HCT116 (cell line): ENCODE measurements around the gene B3GNT5. TPM values are rescaled to one million over a fixed set of nuclear protein-coding genes. Genes with fewer than 3 reads are reported as not detected.

Source experiments
- ATAC-seq: fragments of 200-7000 bp; cut with Tn5 transposase; 2 replicates; pipeline ENCODE4 v1.9.1; 2020; ENCODE audit warnings: mild to moderate bottlenecking, moderate library complexity
- BruUV-seq: library from RNA; stranded (reverse); fragments of 400-500 nt; replicated peaks from 2 replicates; lab custom pipeline; 2021; lab: Mats Ljungman, UMichigan
- CTCF ChIA-PET: fragments of 300-600 bp; sonication (Branson Sonifier 250); formaldehyde crosslinking; loops from one replicate; lab custom pipeline; 2021; ENCODE audit warnings: antibody characterized with exemption; lab: Charles Lee
- POLR2A ChIA-PET: fragments of 300-600, 350-600 bp; sonication (Branson Sonifier 250); formaldehyde crosslinking; loops from one replicate; lab custom pipeline; 2021; ENCODE audit warnings: antibody characterized with exemption; lab: Charles Lee
- RAD21 ChIA-PET, 2 experiments: fragments of 300-600 bp; sonication (Branson Sonifier 250); formaldehyde crosslinking; loops; one replicate each; lab custom pipeline; 2023; ENCODE audit warnings: low total read pairs in 2 of 2; ENCODE audit not compliant: uncharacterized antibody in 2 of 2, unreplicated experiment in 2 of 2, low non-redundant PET in 1 of 2; lab: Charles Lee
- DNase-seq: peaks from one replicate; pipeline ENCODE4 v3.0.0-alpha.2; 2010; ENCODE audit warnings: low read depth, low spot score
- H2AFZ ChIP-seq: fragments of 200-600 bp; shearing (Covaris generic), sonication (generic); 2 replicates; pipeline ENCODE4 v1.6.1; 2017; ENCODE audit warnings: low read depth, mixed run types, mixed read lengths, antibody characterized with exemption, low read length; ENCODE audit not compliant: poor library complexity, severe bottlenecking
- H3K27ac ChIP-seq: 2 replicates; pipeline ENCODE4 v1.5.1; 2012; ENCODE audit warnings: low read depth, low read length
- H3K27me3 ChIP-seq: fragments of 200-600 bp; sonication (generic); 2 replicates; pipeline ENCODE4 v1.6.1; 2016; ENCODE audit warnings: mixed run types, low read length, mixed read lengths; ENCODE audit not compliant: insufficient read depth
- H3K36me3 ChIP-seq, 2 experiments: fragments of 200-500 bp in 1 of 2; fragments of 200-600 bp in 1 of 2; sonication (Bioruptor generic) in 1 of 2; sonication (generic) in 1 of 2; 2 replicates each; pipeline versions ENCODE4 v1.5.1 to v1.6.1; 2014 to 2016; ENCODE audit warnings: low read length in 2 of 2, inconsistent platforms in 1 of 2, mixed read lengths in 1 of 2, mixed run types in 1 of 2; ENCODE audit not compliant: insufficient read depth in 2 of 2, control insufficient read depth in 1 of 2
- H3K4me1 ChIP-seq, 2 experiments: fragments of 200-600 bp in 1 of 2; sonication (generic) in 1 of 2; 2 replicates each; pipeline versions ENCODE4 v1.5.1 to v1.6.1; 2012 to 2017; ENCODE audit warnings: low read length in 2 of 2, inconsistent platforms in 1 of 2, mild to moderate bottlenecking in 1 of 2, mixed read lengths in 1 of 2, mixed run types in 1 of 2, moderate library complexity in 1 of 2; ENCODE audit not compliant: insufficient read depth in 2 of 2, control insufficient read depth in 1 of 2
- H3K4me2 ChIP-seq: fragments of 200-600 bp; sonication (generic); 2 replicates; pipeline ENCODE4 v1.6.1; 2017; ENCODE audit warnings: mixed run types, low read length, mixed read lengths
- H3K4me3 ChIP-seq, 2 experiments: fragments of 200-600 bp in 1 of 2; sonication (generic) in 1 of 2; replicated peaks in 1 of 2; 2 replicates each; pipeline ENCODE4 v1.5.1; 2011 to 2016; ENCODE audit warnings: low read length in 2 of 2, control low read depth in 1 of 2, low read depth in 1 of 2, mild to moderate bottlenecking in 1 of 2, mixed read lengths in 1 of 2, mixed run types in 1 of 2
- H3K79me2 ChIP-seq: fragments of 200-600 bp; sonication (generic); 2 replicates; pipeline ENCODE4 v1.6.1; 2017; ENCODE audit warnings: mild to moderate bottlenecking, mixed run types, low read length, moderate library complexity, mixed read lengths; ENCODE audit not compliant: insufficient read depth
- H3K9ac ChIP-seq: fragments of 200-600 bp; sonication (generic); 2 replicates; pipeline ENCODE4 v1.6.1; 2016; ENCODE audit warnings: low read length, mixed read lengths
- H3K9me2 ChIP-seq: fragments of 200-600 bp; sonication (generic), shearing (Covaris generic); 2 replicates; pipeline ENCODE4 v1.6.1; 2017; ENCODE audit warnings: mixed run types, mild to moderate bottlenecking, moderate library complexity; ENCODE audit not compliant: insufficient read depth
- H3K9me3 ChIP-seq, 2 experiments: fragments of 200-500 bp in 1 of 2; fragments of 200-600 bp in 1 of 2; sonication (Bioruptor generic) in 1 of 2; sonication (generic) in 1 of 2; 2 replicates each; pipeline ENCODE4 v1.6.1; 2014 to 2017; ENCODE audit warnings: low read length in 2 of 2, mixed read lengths in 2 of 2, inconsistent platforms in 1 of 2, low read depth in 1 of 2, mild to moderate bottlenecking in 1 of 2, mixed run types in 1 of 2, moderate library complexity in 1 of 2; ENCODE audit not compliant: control insufficient read depth in 1 of 2, insufficient read depth in 1 of 2
- H4K20me1 ChIP-seq: fragments of 200-600 bp; sonication (generic), shearing (Covaris generic); 2 replicates; pipeline ENCODE4 v1.6.1; 2017; ENCODE audit warnings: mixed run types, mild to moderate bottlenecking, moderate library complexity; ENCODE audit not compliant: insufficient read depth
- EGR1 ChIP-seq: IDR thresholded peaks from 2 replicates; pipeline ENCODE4 v1.6.1; 2012; ENCODE audit warnings: low read depth
- SIN3A ChIP-seq: IDR thresholded peaks from 2 replicates; pipeline ENCODE4 v1.6.1; 2012; ENCODE audit warnings: low read depth
- intact Hi-C: fragments of 100-400 bp; cut with micrococcal nuclease; formaldehyde crosslinking; loops from 2 replicates; pipeline ENCODE4 v1.10.0; 2022
- total RNA-seq: library from RNA; stranded (reverse); gene quantifications from one replicate; pipeline ENCODE4 v1.2.1, GENCODE V29; 2021; ENCODE audit not compliant: unreplicated experiment
- TF ChIP-seq, protein P1 (sequence below): IDR thresholded peaks from 2 replicates; pipeline ENCODE4 v1.6.1; 2012; ENCODE audit warnings: low read depth
- TF ChIP-seq, protein P2 (sequence below): IDR thresholded peaks from 2 replicates; pipeline ENCODE4 v1.6.1; 2011; ENCODE audit warnings: mild to moderate bottlenecking, low read length, moderate library complexity; ENCODE audit not compliant: insufficient replicate concordance; ENCODE audit errors: extremely low read depth

B3GNT5 gene
- total RNA-seq, 1 experiment from 2014 or later: 25.3 TPM

DNA sequence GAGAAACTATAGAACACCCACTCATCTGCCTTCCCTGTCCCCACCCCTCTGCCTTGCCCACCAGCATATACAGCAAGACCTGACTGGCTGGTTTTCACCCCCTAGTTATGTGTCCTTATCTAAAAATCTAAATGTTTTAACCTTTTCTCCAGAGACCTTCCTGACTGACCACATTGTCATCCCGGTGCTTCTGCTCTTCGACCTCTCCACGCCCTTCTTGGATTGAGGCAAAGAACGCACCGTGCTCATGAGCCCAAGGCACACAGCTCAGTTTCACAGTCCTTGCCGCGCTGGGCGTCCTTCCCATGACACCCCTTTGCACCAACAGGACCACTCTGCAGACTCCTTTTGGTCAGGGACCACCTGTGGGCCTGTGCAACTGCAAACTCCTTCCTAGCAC lies 62.7 kb downstream of the B3GNT5 start:
- Histone ChIP-seq H3K27me3 (no peaks in the 10 kb centered on the region), H3K4me1 (peaks cover 0 to 6% of the 10 kb centered on the region in 2 experiments; a peak in 3 of 4 replicates), H3K4me3 (no peak overlapping the region), H3K36me3 (no peaks in the 10 kb centered on the region), H3K9ac (no peak overlapping the region), H3K27ac (no peak overlapping the region), H3K9me3 (no peaks in the 10 kb centered on the region), H4K20me1 (no peaks in the 10 kb centered on the region; the same call in 1 of the 2 replicates), H3K9me2 (no peaks in the 10 kb centered on the region), H3K4me2 (no peak overlapping the region), H2AFZ (no peak overlapping the region), H3K79me2 (no peaks in the 10 kb centered on the region)
- ChIA-PET POLR2A (no interaction called here), CTCF (no interaction called here), RAD21 (no interaction called here)
- intact Hi-C loops: no loop called here
- TF ChIP-seq SIN3A: no peak
- no peak for TF ChIP-seq EGR1
- TF ChIP-seq, protein P1, sequence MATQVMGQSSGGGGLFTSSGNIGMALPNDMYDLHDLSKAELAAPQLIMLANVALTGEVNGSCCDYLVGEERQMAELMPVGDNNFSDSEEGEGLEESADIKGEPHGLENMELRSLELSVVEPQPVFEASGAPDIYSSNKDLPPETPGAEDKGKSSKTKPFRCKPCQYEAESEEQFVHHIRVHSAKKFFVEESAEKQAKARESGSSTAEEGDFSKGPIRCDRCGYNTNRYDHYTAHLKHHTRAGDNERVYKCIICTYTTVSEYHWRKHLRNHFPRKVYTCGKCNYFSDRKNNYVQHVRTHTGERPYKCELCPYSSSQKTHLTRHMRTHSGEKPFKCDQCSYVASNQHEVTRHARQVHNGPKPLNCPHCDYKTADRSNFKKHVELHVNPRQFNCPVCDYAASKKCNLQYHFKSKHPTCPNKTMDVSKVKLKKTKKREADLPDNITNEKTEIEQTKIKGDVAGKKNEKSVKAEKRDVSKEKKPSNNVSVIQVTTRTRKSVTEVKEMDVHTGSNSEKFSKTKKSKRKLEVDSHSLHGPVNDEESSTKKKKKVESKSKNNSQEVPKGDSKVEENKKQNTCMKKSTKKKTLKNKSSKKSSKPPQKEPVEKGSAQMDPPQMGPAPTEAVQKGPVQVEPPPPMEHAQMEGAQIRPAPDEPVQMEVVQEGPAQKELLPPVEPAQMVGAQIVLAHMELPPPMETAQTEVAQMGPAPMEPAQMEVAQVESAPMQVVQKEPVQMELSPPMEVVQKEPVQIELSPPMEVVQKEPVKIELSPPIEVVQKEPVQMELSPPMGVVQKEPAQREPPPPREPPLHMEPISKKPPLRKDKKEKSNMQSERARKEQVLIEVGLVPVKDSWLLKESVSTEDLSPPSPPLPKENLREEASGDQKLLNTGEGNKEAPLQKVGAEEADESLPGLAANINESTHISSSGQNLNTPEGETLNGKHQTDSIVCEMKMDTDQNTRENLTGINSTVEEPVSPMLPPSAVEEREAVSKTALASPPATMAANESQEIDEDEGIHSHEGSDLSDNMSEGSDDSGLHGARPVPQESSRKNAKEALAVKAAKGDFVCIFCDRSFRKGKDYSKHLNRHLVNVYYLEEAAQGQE: no peak
- TF ChIP-seq, protein P2, sequence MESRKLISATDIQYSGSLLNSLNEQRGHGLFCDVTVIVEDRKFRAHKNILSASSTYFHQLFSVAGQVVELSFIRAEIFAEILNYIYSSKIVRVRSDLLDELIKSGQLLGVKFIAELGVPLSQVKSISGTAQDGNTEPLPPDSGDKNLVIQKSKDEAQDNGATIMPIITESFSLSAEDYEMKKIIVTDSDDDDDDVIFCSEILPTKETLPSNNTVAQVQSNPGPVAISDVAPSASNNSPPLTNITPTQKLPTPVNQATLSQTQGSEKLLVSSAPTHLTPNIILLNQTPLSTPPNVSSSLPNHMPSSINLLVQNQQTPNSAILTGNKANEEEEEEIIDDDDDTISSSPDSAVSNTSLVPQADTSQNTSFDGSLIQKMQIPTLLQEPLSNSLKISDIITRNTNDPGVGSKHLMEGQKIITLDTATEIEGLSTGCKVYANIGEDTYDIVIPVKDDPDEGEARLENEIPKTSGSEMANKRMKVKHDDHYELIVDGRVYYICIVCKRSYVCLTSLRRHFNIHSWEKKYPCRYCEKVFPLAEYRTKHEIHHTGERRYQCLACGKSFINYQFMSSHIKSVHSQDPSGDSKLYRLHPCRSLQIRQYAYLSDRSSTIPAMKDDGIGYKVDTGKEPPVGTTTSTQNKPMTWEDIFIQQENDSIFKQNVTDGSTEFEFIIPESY: no peak
- ATAC-seq (no peak), DNase-seq (no peak)
- no TSS peak for BruUV-seq
